DMS114 treated with DMSO at 0.1 percent for 48 hours (cell line): ENCODE results near the gene RAD23A.
A peak's percentile ranks its signal among the peaks of the same experiment; 100 is the strongest.
"Not testable (repeated sequence)": the region's sequence is repeated elsewhere in the genome, so short reads cannot be mapped to it uniquely, and the experiment has no call there.

Experiments used
- DNase-seq: peaks from one replicate; lab custom pipeline; 2025; ENCODE audit not compliant: unreplicated experiment; lab: John Stamatoyannopoulos, UW

RAD23A gene

GRCh38 chr19:12945479-12946091 lies at the start of gene RAD23A:
RAD23A (plus strand) TSS chr19:12945862; CDS start chr19:12945949, 87 bp downstream.
- DNase-seq: peak; percentile 81

- no peak for DNase-seq
Observed at GRCh38 chr19:12896460-12896859, 49.2 kb upstream of the RAD23A start.

GRCh38 chr19:12899891-12900518 lies 45.7 kb upstream of the RAD23A start:
- DNase-seq: no peak

- DNase-seq: no peak
Observed at GRCh38 chr19:12907166-12907565, 38.5 kb upstream of the RAD23A start.

- no peak for DNase-seq
Observed at GRCh38 chr19:12912571-12912970, 33.1 kb upstream of the RAD23A start.

GRCh38 chr19:12913011-12913561 lies 32.6 kb upstream of the RAD23A start:
- DNase-seq: no peak

- DNase-seq: no peak
Observed at GRCh38 chr19:12913851-12914690, 31.6 kb upstream of the RAD23A start.

GRCh38 chr19:12915860-12916259 lies 29.8 kb upstream of the RAD23A start:
- not testable (repeated sequence) for DNase-seq

GRCh38 chr19:12918253-12918652 lies 27.4 kb upstream of the RAD23A start:
- DNase-seq: no peak

GRCh38 chr19:12921047-12921446 lies 24.6 kb upstream of the RAD23A start:
- DNase-seq: no peak

GRCh38 chr19:12922959-12923358 lies 22.7 kb upstream of the RAD23A start:
- DNase-seq: no peak

GRCh38 chr19:12924621-12925310 lies 20.9 kb upstream of the RAD23A start:
- no peak for DNase-seq

GRCh38 chr19:12930002-12930645 lies 15.5 kb upstream of the RAD23A start:
- no peak for DNase-seq

GRCh38 chr19:12932392-12933286 lies 13.0 kb upstream of the RAD23A start:
- DNase-seq: no peak

GRCh38 chr19:12933287-12934072 lies 12.2 kb upstream of the RAD23A start, which contains the start of gene FARSA:
FARSA (minus strand) TSS chr19:12933711; CDS start chr19:12933696, 15 bp downstream.
- peak; percentile 62 for DNase-seq

GRCh38 chr19:12935071-12935470 lies 10.6 kb upstream of the RAD23A start:
- DNase-seq: no peak

GRCh38 chr19:12936582-12936981 lies 9.1 kb upstream of the RAD23A start:
- DNase-seq: no peak

GRCh38 chr19:12937093-12937926 lies 8.4 kb upstream of the RAD23A start:
- DNase-seq: no peak
